GM23338 (cell line): ENCODE results near the gene RBAK.

Experiments used
- CREB1 ChIP-seq: fragments of 250-450 bp; sonication (Bioruptor Pico); IDR thresholded peaks from 2 replicates; pipeline ENCODE4 v1.5.0; 2020; ENCODE audit warnings: low read depth, mild to moderate bottlenecking, moderate library complexity
- EZH2 ChIP-seq: fragments of 200-600 bp; sonication (generic); IDR thresholded peaks from one replicate; pipeline ENCODE4 v1.8.0; 2017; ENCODE audit warnings: antibody characterized with exemption, mild to moderate bottlenecking, low read depth; ENCODE audit not compliant: unreplicated experiment
- EZH2phosphoT487 ChIP-seq: fragments of 200-600 bp; sonication (generic); IDR thresholded peaks from one replicate; pipeline ENCODE4 v1.8.1; 2018; ENCODE audit warnings: antibody characterized with exemption; ENCODE audit not compliant: unreplicated experiment
- NANOG ChIP-seq: IDR thresholded peaks from 2 replicates; pipeline ENCODE4 v1.6.1; 2016; ENCODE audit warnings: antibody characterized with exemption, borderline replicate concordance
- POLR2AphosphoS5 ChIP-seq: IDR thresholded peaks from 2 replicates; pipeline ENCODE4 v1.6.1; 2016; ENCODE audit warnings: antibody characterized with exemption, low read depth
- STAT1 ChIP-seq: IDR thresholded peaks from one replicate; pipeline ENCODE4 v1.6.1; 2016; ENCODE audit warnings: antibody characterized with exemption; ENCODE audit not compliant: unreplicated experiment
- ZNF331 ChIP-seq: fragments of 250-450 bp; sonication (Bioruptor Pico); IDR thresholded peaks from 2 replicates; pipeline ENCODE4 v1.5.0; 2020; ENCODE audit warnings: low read depth, mild to moderate bottlenecking, moderate library complexity
- TF ChIP-seq, protein P1 (sequence below), 2 experiments: fragments of 200-600 bp in 1 of 2; sonication (generic) in 1 of 2; conservative IDR thresholded peaks; 2 replicates each; pipeline versions ENCODE4 v1.5.1 to v1.6.1; 2016 to 2017; ENCODE audit warnings: antibody characterized with exemption in 2 of 2, low read depth in 2 of 2, mild to moderate bottlenecking in 2 of 2, moderate library complexity in 1 of 2
- TF ChIP-seq, protein P2 (sequence below): IDR thresholded peaks from one replicate; pipeline ENCODE4 v1.6.1; 2018; ENCODE audit warnings: antibody characterized with exemption; ENCODE audit not compliant: unreplicated experiment
- TF ChIP-seq, protein P3 (sequence below): IDR thresholded peaks from 2 replicates; pipeline ENCODE4 v1.6.1; 2016; ENCODE audit warnings: antibody characterized with exemption

DNA sequence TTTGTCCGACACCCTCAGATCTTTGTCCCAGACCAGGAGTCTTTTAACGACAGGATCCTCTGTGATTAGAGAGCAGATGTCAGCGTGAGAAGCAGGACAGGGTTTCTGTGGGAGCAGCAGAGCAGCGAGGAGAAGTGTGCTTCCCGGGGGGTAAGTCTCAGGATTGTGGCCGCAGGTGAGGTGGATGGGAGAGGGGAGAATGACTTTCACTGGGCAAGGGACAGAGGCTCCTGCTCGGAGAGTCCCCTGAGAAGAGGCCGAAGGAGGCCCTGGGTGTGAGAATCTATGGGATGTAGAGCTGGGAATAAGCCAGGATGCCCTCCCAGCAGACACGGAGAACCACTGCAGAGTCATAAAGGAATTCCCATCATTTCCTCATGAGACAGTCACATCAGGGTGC, 10.4 kb upstream of the RBAK start:
- TF ChIP-seq, protein P1, sequence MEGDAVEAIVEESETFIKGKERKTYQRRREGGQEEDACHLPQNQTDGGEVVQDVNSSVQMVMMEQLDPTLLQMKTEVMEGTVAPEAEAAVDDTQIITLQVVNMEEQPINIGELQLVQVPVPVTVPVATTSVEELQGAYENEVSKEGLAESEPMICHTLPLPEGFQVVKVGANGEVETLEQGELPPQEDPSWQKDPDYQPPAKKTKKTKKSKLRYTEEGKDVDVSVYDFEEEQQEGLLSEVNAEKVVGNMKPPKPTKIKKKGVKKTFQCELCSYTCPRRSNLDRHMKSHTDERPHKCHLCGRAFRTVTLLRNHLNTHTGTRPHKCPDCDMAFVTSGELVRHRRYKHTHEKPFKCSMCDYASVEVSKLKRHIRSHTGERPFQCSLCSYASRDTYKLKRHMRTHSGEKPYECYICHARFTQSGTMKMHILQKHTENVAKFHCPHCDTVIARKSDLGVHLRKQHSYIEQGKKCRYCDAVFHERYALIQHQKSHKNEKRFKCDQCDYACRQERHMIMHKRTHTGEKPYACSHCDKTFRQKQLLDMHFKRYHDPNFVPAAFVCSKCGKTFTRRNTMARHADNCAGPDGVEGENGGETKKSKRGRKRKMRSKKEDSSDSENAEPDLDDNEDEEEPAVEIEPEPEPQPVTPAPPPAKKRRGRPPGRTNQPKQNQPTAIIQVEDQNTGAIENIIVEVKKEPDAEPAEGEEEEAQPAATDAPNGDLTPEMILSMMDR (conservative IDR thresholded peaks at IDR 0.05; ENCODE audit: low read depth in 2 of 2) = no peak
- no peak for TF ChIP-seq EZH2
- no peak for TF ChIP-seq STAT1
- TF ChIP-seq EZH2phosphoT487 = no peak
- TF ChIP-seq ZNF331 (CRISPR knock-in tag) = no peak
- no peak for TF ChIP-seq CREB1 (CRISPR knock-in tag)
- TF ChIP-seq, protein P2, sequence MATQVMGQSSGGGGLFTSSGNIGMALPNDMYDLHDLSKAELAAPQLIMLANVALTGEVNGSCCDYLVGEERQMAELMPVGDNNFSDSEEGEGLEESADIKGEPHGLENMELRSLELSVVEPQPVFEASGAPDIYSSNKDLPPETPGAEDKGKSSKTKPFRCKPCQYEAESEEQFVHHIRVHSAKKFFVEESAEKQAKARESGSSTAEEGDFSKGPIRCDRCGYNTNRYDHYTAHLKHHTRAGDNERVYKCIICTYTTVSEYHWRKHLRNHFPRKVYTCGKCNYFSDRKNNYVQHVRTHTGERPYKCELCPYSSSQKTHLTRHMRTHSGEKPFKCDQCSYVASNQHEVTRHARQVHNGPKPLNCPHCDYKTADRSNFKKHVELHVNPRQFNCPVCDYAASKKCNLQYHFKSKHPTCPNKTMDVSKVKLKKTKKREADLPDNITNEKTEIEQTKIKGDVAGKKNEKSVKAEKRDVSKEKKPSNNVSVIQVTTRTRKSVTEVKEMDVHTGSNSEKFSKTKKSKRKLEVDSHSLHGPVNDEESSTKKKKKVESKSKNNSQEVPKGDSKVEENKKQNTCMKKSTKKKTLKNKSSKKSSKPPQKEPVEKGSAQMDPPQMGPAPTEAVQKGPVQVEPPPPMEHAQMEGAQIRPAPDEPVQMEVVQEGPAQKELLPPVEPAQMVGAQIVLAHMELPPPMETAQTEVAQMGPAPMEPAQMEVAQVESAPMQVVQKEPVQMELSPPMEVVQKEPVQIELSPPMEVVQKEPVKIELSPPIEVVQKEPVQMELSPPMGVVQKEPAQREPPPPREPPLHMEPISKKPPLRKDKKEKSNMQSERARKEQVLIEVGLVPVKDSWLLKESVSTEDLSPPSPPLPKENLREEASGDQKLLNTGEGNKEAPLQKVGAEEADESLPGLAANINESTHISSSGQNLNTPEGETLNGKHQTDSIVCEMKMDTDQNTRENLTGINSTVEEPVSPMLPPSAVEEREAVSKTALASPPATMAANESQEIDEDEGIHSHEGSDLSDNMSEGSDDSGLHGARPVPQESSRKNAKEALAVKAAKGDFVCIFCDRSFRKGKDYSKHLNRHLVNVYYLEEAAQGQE = no peak
- no peak for TF ChIP-seq POLR2AphosphoS5
- TF ChIP-seq, protein P3, sequence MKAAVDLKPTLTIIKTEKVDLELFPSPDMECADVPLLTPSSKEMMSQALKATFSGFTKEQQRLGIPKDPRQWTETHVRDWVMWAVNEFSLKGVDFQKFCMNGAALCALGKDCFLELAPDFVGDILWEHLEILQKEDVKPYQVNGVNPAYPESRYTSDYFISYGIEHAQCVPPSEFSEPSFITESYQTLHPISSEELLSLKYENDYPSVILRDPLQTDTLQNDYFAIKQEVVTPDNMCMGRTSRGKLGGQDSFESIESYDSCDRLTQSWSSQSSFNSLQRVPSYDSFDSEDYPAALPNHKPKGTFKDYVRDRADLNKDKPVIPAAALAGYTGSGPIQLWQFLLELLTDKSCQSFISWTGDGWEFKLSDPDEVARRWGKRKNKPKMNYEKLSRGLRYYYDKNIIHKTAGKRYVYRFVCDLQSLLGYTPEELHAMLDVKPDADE = no peak
- TF ChIP-seq NANOG = no peak
